NT2/D1 (cell line): ENCODE results near the gene IGF2BP2.

Experiments used
- SUZ12 ChIP-seq: IDR thresholded peaks from 2 replicates; pipeline ENCODE4 v1.6.1; 2011; ENCODE audit not compliant: insufficient read length, insufficient read depth; ENCODE audit errors: extremely low read depth
- YY1 ChIP-seq: IDR thresholded peaks from 2 replicates; pipeline ENCODE4 v1.6.1; 2011; ENCODE audit not compliant: insufficient read length, insufficient read depth
- ZNF274 ChIP-seq: IDR thresholded peaks from 2 replicates; pipeline ENCODE4 v1.6.1; 2011; ENCODE audit warnings: mild to moderate bottlenecking, low read depth, low read length

GRCh38 chr3:185831195-185831594 lies 6.4 kb upstream of the IGF2BP2 start:
- TF ChIP-seq SUZ12 (no peak), YY1 (no peak), ZNF274 (no peak)
